Stimulated activated CD8-positive, alpha-beta memory T cell treated with anti-CD3 and anti-CD28 coated beads, Interleukin-12 subunit alpha, Interleukin-12 subunit beta, amount 100 ng/mL, for 1 hour (primary cell): ENCODE data around the gene PCED1B.
"Not testable (repeated sequence)": the region's sequence is repeated elsewhere in the genome, so short reads cannot be mapped to it uniquely, and the experiment has no call there.

Source experiments
- DNase-seq: peaks from one replicate; pipeline ENCODE4 v3.0.0-alpha.2; 2020; ENCODE audit warnings: low read depth

PCED1B gene

DNA sequence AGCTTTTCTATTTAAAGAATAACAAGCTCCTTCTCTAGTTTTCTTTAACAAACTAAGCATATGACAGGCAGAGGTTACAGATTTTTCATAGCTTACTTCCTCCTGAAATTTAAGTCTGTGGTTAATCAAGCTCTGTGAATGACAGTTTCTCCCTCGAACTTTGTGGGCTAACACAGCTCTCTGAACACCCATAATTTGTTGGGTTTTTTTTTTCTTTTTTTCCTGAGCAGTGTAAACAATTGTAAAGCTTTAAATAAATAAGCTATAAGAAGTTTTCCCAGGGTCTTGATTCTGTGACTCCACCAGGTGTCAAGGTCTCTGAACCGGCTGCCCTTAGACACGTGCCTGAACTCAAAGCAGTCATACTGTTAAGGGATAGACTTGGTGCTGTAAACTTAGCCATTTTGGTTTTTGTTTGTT is 128.4 kb downstream of the PCED1B start:
- no peak for DNase-seq

DNA sequence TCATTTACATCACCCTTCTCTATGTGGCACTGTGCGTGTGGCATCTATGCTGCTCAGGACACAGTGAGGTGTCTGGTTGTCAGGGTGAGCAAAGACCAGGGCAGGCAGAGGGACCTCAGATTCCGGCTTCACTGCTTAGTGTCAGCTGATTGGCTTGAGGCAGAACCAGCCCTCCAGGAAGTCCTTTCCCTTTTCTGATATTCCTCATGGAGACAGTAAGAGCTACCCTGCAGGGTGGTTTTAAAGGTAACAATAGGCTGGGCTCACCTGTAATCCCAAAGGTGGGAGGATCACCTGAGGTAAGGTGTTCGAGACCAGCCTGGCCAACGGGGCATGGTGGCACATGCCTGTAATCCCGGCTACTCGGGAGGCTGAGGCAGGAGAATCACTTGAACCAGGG is 129.6 kb downstream of the PCED1B start:
- no peak for DNase-seq

DNA sequence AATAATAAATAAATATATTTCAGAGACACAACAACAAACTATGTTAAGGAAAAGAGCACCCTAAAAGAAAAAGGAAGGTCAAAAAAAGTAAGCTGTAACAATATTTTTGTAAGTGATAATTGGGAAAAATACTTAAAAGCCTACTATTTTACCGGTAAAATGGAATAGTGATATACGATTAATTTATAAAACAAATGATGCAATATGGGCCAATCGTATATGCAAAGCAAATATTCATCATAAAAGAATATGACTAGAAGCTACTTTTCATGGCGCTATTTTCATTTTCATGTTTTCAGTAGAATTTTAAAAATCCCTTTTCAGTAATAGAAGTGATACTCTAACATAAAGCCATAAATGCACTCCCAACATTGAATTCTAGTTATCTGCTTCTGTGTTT is 131.4 kb downstream of the PCED1B start:
- no peak for DNase-seq

DNA sequence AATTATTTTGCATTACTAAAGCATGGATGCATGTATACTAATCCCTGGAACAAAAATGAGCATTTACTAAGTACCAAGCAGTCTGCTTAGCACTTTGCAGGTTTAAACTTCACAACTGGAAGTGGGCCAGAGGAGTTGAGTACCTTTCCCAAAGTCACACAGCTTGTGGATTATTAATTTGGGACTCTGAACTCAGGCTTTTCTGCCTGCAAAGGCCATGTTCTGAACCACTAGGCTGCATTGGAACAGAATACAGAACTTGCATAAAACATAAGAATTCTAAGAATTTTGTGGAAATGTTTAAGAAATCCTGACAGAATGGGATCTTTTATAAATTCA is 133.2 kb downstream of the PCED1B start:
- no peak for DNase-seq

DNA sequence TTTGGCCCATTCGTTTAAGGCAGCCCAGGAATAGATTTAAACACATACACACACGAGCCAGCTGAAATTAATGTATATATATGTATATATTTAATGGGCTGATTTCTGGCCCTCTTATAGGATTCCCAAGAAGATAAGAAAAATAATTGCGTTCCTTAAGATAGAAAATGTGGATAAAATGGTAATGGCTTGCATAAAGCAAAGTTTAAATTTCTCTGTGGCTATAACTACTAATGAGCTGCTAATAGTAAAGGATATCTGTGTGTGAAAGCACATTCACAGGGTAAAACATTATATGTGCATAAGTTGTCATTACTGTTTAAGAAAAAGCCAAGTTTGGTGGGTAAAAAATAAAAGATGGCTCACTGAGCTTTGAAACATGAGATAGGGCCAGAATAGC is 134.0 kb downstream of the PCED1B start:
- DNase-seq, result no peak

DNA sequence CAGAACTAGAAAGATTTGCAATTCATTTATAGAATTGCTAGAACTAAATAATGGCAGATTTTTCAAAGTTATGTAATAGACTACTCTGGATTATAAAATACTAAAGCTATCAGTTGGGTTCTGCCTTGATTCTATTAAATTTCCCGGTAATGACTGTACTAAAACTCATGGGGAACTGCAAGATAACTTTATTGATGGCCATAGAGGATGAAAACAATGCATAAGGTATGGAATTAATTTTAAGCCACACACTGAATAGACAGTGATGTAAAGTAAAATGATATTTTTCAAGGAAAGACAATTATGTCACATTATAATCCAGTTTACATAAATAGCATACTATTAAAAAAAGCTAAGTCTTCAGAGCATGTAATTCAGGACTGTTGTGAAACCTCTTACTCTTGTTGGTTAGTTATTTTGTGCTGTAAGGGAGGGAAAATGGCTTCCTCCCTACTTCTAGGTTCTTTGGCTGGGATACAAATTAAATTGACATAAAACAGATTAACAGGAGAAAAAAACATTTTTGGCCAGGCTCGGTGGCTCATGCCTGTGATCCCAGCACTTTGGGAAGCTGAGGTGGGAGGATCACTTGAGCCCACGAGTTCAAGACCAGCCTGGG is 134.7 kb downstream of the PCED1B start:
- no peak for DNase-seq

DNA sequence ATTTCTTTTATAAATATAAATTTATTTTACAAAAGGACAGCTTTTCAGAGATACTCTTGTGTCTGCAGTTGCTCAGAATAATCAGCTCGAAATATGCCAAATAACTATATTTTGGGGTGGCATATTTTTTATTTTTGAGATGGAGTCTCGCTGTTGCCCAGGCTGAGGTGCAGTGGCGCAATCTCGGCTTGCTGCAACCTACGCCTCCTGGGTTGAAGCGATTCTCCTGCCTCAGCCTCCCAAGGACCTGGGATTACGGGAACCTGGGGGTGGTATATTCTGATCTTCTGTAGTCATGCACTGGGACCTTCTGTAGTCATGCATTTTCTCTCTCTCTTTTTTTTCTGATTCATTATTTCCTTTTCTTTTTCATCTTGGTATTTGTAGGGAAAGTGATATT is 135.3 kb downstream of the PCED1B start:
- no peak for DNase-seq

DNA sequence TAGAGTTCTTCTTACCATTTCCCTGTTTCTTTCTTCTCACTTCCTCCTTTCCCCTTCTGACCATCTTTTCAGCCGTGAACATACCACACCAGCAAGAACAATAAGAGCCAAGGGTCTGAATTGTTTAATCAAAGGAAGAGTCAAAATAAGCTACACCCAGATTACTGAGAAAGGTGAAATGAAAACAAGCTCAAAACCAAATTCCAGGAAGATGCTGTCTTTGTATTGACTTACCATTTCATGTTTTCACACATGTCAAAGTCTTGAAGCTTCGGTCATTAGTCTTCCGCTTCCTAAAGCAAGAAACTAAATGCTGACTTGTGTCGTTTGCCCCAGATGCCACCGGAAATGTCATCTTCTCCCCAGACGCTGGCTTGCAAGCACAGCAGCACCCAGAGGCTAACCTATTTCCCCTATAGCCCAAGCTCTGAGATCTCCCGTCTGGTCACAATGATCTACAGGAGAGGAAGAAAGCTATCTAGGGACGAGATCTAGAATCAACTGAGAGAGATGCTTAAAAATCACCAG is 136.8 kb downstream of the PCED1B start:
- no peak for DNase-seq

DNA sequence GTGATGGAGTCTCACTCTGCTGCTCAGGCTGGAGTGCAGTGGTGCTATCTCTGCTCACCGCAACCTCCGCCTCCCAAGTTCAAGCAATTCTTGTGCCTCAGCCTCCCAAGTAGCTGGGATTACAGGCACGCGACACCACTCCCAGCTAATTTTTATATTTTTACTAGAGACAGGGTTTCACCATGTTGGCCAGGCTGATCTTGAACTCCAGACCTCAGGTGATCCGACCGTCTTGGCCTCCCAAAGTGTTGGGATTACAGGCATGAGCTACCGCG is 138.1 kb downstream of the PCED1B start:
- not testable (repeated sequence) for DNase-seq

DNA sequence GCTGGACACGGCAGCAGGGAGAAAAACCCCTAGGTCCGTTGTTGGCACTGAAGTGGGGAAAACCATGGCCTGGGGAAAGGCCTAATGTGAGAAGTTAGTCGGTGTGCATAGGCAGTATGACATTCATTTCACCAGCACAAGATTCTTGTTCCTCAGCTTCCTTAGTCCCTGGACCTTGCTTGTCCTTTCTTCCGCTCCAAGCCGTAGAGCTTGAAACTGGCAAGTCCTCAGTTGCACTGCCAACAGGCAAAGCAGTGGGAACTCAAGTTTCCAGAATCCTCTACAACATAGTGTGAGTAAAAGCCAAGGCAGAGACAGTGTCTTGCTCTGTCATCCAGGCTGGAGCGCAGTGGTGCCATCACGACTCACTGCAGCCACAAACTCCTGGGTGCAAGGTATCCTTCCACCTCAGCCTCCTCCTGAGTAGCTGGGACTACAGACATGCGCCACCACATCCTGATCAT is 138.8 kb downstream of the PCED1B start:
- DNase-seq, result no peak

DNA sequence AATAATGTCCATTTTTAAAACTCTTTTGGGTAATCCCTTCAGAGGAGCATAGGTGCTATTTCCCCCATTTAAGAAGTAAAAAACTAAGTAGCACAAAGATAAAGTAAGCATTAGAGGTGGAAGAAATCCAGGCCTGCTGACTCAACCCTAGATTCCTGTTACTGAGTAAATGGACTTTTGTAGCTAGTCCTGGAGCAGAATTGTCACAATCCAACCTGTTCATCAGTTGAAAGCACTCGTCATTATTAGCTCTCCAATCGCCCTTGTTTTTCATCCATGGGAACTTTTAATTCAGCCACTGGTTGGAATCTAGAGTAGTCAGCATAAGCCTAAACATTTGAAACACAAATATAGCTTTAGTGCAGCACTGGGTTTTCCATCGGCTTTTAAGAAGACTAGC is 139.8 kb downstream of the PCED1B start:
- DNase-seq, result no peak

DNA sequence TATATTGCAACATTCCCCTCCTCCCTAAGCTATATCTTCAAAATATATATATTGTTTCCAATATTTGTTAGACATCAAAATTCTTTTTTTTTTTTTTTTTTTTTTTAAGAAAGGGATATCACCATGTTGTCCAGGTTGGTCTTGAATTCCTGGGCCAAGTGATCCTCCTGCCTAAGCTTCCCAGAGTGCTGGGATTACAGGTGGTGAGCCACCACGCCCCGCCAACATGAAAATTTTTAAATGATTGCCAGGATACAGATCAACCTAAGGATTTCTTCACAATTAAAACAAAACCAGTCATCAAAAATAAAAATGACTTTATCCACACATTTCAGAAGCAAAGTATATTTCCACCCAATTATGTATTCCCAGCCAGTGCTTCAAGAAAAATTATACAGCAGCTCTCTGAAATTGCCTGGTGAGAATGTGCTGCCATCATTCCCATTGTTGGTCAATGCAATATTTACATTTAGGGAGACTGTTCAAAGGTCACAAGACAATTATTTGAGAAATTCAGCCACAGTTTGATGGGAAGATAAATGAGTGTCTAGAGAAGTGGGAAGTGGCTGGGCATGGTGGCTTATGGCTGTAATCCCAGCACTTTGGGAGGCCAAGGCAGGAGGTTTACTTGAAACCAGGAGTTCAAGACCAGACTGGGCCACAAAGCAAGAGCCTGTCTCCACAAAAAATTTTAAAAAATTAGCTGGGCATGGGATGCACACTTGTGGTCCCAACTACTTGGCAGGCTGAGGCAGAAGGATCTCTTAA is 142.0 kb downstream of the PCED1B start:
- DNase-seq, result no peak

DNA sequence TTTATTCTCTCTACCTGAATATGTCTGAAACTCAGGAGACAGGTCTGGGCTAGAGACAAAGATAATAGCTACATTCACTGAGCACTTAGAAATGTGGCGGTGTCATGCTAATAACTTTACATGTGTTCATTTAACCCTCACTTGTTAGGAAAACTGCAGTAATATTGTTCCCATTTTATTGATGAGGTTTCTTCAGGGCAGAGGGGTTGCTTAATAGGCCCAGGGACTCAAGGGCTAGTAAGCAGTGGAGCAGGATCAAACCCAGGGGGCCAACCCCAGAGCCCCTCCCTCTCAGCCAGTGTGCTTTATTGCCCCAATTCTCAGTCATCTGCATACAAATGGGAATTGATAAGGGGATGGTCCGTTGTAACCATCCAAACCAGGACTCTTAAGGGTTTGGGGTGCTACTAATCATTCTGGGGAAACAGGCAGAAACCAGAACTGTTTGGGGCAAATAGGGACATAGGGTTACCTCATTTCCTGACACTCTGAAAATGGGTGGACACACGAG is 143.2 kb downstream of the PCED1B start:
- DNase-seq, result no peak

DNA sequence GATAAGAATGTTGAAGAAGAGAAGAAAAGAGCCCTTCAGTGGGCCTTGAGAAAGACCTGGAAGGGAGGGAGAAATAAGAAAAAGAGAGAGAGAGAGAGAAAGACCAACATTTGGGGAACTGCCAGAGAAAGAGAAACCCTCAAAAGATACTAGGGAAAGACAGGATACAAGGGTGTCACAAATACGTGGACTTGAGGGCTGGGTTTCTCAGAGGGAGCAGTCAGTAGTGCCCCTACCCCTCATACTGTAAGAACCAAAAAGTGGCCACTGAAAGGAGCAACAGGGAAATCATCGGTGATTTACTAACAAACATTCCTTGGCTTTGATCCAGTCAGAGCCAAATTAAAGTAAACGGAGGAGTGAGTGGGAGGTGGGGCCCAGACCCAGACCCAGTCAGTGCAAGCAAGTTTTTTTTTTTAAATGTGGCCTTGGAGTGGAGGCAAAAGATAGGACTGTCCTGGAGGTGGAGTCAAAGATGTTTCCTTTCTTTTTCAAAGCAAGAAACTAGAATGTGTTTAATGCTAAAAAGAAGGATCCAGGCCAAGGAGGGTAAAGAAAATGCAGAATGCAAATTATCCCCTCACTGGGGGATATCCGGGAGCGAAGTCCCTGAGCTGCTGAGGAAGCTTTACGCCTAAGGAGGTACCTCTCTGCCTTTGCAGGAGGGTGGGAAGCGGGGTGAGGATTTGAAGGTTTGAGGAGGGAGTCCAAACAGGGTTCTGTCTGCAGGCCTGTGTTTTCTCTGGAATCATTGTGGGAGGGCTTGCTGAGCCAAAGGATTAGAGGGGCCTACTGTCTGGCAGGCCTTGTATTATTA is 143.8 kb downstream of the PCED1B start:
- no peak for DNase-seq

DNA sequence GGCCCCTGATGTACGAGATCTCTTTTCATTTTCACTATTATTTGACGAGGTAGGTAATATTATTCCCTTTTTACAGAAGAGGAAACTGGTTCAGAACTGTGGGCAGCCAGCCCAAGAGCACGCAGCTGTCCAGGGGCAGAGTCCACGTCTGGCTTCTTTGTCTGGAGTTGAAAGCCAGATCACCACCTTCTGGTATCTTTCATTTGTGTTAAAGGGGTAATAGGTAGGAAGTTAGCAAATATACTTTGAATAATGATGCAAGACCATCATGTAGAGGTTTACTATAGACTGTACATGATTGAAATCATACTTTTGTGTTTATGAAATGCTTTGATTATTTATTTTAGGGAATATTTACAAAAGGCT is 144.4 kb downstream of the PCED1B start:
- no peak for DNase-seq

DNA sequence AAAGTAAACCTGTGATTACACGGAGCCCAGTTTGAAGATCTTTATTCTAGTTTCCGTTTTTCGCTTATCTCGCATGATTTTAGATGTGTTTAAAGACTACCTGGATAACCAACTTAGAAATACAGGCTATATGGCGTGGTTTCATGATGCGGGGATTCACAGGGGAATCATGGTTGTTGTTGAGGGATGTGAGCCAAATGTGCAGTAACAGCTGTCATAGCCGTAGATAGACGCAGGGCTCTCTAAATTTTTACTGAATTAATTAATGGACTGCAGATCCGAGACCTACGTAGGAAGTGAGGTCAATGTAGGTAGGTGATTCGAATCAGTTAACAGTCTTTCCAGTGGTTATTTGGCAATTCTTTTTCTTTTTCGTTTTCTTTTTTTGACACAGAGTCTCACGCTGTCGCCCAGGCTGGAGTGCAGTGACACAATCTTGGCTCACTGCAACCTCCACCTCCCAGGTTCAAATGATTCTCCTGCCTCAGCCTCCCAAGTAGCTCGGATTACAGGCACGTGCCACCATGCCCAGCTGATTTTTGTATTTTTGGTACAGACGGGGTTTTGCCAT is 145.2 kb downstream of the PCED1B start:
- no peak for DNase-seq

DNA sequence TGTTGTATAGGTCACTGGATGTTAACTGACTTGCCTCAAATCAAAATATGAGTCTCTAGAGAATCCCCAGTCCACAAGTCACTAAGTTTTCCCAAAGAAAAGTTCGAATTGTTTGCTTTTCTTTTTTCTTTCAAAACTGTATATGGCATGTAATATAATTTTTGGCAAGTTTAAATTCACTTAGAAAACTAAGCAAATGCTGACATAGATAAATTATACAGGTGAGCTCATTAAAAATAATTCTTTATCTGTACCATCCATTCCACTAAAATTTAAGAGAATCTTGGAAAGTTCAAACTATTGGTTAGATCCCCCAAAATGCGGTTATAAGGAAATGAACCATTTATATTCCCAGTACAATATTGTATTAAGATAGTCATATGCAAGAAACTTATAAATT is 145.9 kb downstream of the PCED1B start:
- no peak for DNase-seq

DNA sequence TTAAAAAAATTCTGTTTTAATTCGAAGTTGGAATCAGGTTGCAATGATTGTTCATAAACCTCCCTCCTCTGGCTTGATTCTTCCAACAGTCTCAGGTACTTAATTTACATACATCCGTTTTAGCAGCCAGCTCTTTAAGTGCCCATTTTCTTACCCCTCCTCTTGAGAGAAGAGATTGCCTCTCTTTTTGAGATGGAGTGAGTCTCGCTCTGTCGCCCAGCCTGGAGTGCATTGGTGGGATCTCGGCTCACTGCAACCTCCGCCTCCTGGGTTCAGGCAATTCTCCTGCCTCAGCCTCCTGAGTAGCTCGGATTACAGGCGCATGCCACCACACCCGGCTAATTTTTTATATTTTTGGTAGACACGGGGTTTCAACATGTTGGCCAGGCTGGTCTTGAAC is 146.8 kb downstream of the PCED1B start:
- DNase-seq, result no peak

DNA sequence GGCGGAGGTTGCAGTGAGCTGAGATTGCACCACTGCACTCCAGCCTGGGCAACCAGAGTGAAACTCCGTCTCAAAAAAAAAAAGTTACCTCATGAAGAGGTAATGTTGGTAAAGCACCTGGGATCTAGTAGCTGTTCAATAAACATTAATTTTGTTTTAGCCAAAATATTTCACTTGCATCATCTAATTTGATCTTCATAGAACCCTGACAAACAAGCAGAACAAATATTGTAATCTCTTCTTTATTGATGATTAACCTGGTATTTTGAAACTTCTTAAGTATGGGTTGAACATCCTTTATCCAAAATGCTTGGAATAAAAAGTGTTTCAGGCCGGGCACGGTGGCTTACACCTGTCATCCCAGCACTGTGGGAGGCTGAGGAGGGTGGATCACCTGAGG is 149.4 kb downstream of the PCED1B start:
- no peak for DNase-seq

DNA sequence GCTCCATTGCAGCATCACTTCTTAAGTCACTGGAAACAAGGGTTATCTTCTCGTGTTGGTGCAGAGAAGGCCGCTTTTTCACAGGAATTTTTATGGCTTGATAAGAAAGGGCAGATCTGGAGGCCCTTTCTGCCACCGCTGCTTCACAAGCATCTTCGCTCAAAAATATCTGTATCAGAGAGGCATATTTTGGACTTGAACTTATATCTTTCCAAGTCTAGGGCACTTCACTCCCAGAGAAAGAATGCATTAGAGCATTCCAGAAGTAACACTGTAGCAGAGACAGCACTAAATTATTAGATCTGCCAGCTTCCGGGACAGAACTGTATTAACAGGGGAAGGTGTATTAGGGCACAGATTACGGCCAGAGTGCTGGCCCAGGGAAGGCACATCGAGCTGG is 152.0 kb downstream of the PCED1B start:
- DNase-seq, result no peak

DNA sequence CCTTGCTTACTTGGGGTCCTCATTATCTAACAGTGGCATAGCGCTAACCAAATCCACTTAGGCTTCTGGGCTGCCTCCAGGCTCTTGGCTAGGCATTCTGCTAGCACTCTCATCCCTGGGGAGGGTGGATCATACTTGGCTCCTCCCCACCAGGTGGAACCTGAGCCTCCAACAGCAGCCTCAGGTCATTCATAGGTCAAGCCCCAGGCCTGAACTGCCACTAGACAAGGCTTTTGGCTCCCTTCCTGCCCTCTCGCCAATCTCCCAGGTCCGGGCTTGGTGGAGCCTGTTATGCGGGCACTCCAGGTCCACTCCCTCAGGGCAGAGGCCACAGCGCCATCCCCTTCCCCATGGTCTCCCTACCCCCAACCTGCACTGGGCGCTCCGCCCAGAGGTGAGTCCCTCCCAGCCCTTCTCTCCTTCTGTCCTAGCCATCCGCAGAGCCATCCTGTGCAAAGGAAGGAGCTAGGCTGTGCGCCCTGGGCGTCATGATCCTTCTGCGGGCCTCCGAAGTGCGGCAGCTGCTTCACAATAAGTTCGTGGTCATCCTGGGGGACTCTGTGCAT is 155.2 kb downstream of the PCED1B start:
- no peak for DNase-seq
